RWPE2 (cell line): ENCODE measurements around the gene CEP128.

ENCODE experiments used
- ATAC-seq: fragments of 200-7000 bp; cut with Tn5 transposase; 3 replicates; pipeline ENCODE4 v1.9.1; 2021; ENCODE audit warnings: low read depth
- DNase-seq: peaks from one replicate; pipeline ENCODE4 v3.0.0-alpha.2; 2020; ENCODE audit warnings: low spot score
- H3K27ac ChIP-seq: fragments of 450-650 bp; 2 replicates; pipeline ENCODE4 v1.5.1; 2017; ENCODE audit warnings: mild to moderate bottlenecking; ENCODE audit not compliant: poor library complexity, severe bottlenecking
- H3K27me3 ChIP-seq: fragments of 250-450 bp; sonication (Bioruptor Pico); 2 replicates; pipeline ENCODE4 v1.5.1; 2021; ENCODE audit warnings: mild to moderate bottlenecking, moderate library complexity; ENCODE audit not compliant: insufficient read depth, poor library complexity, severe bottlenecking
- H3K36me3 ChIP-seq: fragments of 250-450 bp; sonication (Bioruptor Pico); 2 replicates; pipeline ENCODE4 v1.5.1; 2020; ENCODE audit warnings: low read depth, mild to moderate bottlenecking, moderate library complexity
- H3K4me1 ChIP-seq: fragments of 250-450 bp; sonication (Bioruptor Pico); 2 replicates; pipeline ENCODE4 v1.5.1; 2021; ENCODE audit warnings: mild to moderate bottlenecking, moderate library complexity; ENCODE audit not compliant: insufficient read depth, poor library complexity, severe bottlenecking
- H3K4me3 ChIP-seq: fragments of 250-450 bp; sonication (Bioruptor Pico); 2 replicates; pipeline ENCODE4 v1.5.1; 2021; ENCODE audit warnings: mild to moderate bottlenecking, moderate library complexity; ENCODE audit not compliant: severe bottlenecking
- H3K9me3 ChIP-seq: fragments of 250-450 bp; sonication (Bioruptor Pico); 2 replicates; pipeline ENCODE4 v1.5.1; 2021; ENCODE audit warnings: mild to moderate bottlenecking, moderate library complexity; ENCODE audit not compliant: severe bottlenecking
- CTCF ChIP-seq: fragments of 450-650 bp; IDR thresholded peaks from one replicate; pipeline ENCODE4 v1.5.1; 2017; ENCODE audit warnings: mild to moderate bottlenecking, moderate library complexity; ENCODE audit not compliant: poor library complexity, severe bottlenecking

Gene CEP128

DNA sequence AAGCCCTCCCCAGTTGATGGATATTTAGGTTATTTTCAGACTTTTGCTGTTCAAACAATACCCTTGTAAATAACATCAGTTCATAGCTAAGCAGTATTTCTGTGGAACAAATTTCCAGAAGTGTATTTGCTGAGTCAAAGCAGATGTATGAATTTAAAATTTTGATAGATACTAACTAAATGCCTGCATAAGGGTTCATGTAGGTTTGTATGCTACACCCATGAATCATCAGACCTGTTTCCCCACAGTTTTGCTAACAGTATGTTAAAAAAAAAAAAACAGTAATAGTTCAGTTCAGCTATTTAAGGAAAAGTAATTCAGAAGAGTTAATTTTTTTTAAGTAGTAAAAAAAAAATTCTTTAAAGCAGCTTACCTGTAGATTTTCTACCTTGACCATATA lies 494.1 kb downstream of the CEP128 start:
- no peaks in the 10 kb centered on the region for H3K27me3 ChIP-seq
- H3K36me3 ChIP-seq: no peaks in the 10 kb centered on the region
- no peak for TF ChIP-seq CTCF
- no peak for ATAC-seq
- no peak overlapping the region for H3K27ac ChIP-seq
- no peaks in the 10 kb centered on the region for H3K9me3 ChIP-seq
- no peak for DNase-seq
- no peaks in the 10 kb centered on the region for H3K4me1 ChIP-seq
- H3K4me3 ChIP-seq: no peak overlapping the region
